ENCODE results near the gene TCEANC. TPM values are rescaled to one million over a fixed set of nuclear protein-coding genes. Genes with fewer than 3 reads are reported as not detected.

Gene TCEANC
- total RNA-seq, 2 donors from 2014 or later, result 1.8 to 3.6 TPM

DNA sequence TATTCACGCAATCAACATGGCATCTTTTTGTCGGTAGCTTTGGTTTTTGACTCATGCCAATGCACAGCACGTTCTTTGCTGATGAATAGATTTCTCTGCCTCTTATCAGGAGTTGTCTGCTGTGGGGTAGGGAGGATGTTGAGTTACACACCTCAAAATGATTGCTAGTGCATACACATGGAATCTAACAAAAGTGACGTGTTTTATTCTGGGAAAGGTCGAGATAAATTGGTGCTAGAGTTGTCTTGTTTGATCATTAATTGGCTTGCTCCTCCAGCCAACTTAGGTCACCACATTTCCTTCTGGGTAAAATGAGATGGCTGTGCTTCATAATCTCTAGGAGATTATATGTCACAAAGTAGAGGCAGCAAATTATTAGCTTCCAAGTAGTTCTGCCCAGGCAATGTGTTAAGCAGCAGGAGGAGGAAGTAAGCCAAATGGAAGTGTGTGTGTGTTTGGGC is 39.9 kb downstream of the TCEANC start:
- Mint-ChIP-seq H3K27me3 (ENCODE audit: insufficient read depth) (peaks cover 7% of the 10 kb centered on the region), H3K9me3 (peaks cover 67% of the 10 kb centered on the region), H3K27ac (no peak overlapping the region), H3K4me3 (no peak overlapping the region), H3K4me1 (peaks cover 19% of the 10 kb centered on the region), H3K36me3 (ENCODE audit: low read depth) (no peaks in the 10 kb centered on the region)
- Histone ChIP-seq H3K4me3 (ENCODE audit: low read length) (no peak overlapping the region), H3K4me1 (ENCODE audit: control insufficient read depth, insufficient read depth, low read length) (no peaks in the 10 kb centered on the region), H3K9me3 (ENCODE audit: control insufficient read depth, low read length) (no peaks in the 10 kb centered on the region), H3K27ac (ENCODE audit: low read depth, low read length) (no peak overlapping the region), H3K36me3 (ENCODE audit: control insufficient read depth, insufficient read depth, low read length) (peaks cover 4% of the 10 kb centered on the region), H3K27me3 (ENCODE audit: control insufficient read depth, insufficient read depth, low read length, poor library complexity, severe bottlenecking) (peaks cover 7% of the 10 kb centered on the region), H3K9ac (ENCODE audit: extremely low read depth, low read length, poor library complexity, severe bottlenecking) (no peak overlapping the region)
- 87 to 94% methylated on average over 3 to 5 of the region's 5 CpGs for WGBS, 2 experiments (ENCODE audit: insufficient coverage in 1 of 2, insufficient read length in 1 of 2)
- no peak for DNase-seq
- TF ChIP-seq, protein P1, sequence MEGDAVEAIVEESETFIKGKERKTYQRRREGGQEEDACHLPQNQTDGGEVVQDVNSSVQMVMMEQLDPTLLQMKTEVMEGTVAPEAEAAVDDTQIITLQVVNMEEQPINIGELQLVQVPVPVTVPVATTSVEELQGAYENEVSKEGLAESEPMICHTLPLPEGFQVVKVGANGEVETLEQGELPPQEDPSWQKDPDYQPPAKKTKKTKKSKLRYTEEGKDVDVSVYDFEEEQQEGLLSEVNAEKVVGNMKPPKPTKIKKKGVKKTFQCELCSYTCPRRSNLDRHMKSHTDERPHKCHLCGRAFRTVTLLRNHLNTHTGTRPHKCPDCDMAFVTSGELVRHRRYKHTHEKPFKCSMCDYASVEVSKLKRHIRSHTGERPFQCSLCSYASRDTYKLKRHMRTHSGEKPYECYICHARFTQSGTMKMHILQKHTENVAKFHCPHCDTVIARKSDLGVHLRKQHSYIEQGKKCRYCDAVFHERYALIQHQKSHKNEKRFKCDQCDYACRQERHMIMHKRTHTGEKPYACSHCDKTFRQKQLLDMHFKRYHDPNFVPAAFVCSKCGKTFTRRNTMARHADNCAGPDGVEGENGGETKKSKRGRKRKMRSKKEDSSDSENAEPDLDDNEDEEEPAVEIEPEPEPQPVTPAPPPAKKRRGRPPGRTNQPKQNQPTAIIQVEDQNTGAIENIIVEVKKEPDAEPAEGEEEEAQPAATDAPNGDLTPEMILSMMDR (conservative IDR thresholded peaks at IDR 0.05), result no peak

DNA sequence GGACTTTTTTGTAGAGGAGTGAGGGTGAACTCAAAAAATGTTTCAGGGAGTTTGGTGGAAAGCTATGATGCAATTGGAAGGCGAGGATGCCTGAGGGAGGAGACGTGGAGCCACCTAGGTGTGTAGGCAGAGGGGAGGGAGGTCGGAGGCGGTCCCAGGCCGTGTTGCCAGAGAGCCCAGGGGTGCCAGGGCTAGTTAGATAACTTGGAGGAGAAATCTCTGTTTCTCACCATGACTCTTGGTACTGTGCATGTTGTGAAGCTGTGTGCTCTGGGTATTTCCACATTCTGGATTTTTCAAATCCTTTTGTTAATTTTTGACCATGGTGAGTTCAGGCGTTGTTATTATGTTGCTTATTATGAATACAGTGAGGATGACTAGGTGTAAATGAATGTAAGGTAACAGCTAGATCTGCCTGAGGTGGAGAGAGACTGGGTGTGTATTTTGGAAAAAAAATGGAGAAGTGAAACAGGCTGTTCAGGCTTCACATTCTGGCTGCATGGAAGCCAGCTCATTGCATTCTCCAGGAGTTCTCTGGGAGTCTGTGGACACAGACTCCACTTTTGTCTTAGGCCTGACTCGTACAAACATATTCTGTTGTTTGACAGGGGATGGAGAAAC is 40.5 kb downstream of the TCEANC start:
- Histone ChIP-seq H3K4me1 (ENCODE audit: control insufficient read depth, insufficient read depth, low read length) (no peaks in the 10 kb centered on the region), H3K9ac (ENCODE audit: extremely low read depth, low read length, poor library complexity, severe bottlenecking) (no peak overlapping the region), H3K36me3 (ENCODE audit: control insufficient read depth, insufficient read depth, low read length) (peaks cover 4% of the 10 kb centered on the region), H3K9me3 (ENCODE audit: control insufficient read depth, low read length) (no peaks in the 10 kb centered on the region), H3K27me3 (ENCODE audit: control insufficient read depth, insufficient read depth, low read length, poor library complexity, severe bottlenecking) (peaks cover under 1% of the 10 kb centered on the region), H3K4me3 (ENCODE audit: low read length) (peak overlapping the region; percentile 40), H3K27ac (ENCODE audit: low read depth, low read length) (peak overlapping the region; percentile 24)
- H3K27ac Mint-ChIP-seq, result no peak overlapping the region
- peaks cover 67% of the 10 kb centered on the region for H3K9me3 Mint-ChIP-seq
- peaks cover under 1% of the 10 kb centered on the region for H3K27me3 Mint-ChIP-seq (ENCODE audit: insufficient read depth)
- DNase-seq, result peak; percentile 54
- 65% methylated on average over 6 of the region's 7 CpGs; no CpG with 5 or more reads in 1 of the 2 experiments for WGBS, 2 experiments (ENCODE audit: insufficient coverage in 1 of 2, insufficient read length in 1 of 2)
- H3K36me3 Mint-ChIP-seq (ENCODE audit: low read depth), result no peaks in the 10 kb centered on the region
- TF ChIP-seq, protein P1 (conservative IDR thresholded peaks at IDR 0.05), result no peak
- no peak overlapping the region for H3K4me3 Mint-ChIP-seq
- peaks cover 19% of the 10 kb centered on the region for H3K4me1 Mint-ChIP-seq

DNA sequence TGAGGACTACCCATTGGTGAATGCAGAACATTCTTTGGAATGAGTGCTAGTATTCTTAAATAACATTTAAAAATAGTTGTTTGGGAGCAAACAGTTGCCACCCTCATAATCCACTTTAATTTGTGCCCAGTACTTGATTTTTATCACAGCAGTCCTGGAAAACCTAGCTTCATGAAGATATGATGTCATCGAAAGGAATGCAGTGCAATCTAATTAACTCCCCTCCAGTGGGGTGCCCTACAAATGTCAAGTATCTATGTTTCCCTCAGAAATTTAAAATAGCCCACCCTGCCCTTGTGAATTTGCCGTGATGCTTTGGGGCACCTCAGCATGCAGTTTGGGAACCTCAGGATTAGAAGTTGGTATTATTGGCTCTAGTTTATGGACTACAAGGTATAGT is 41.4 kb downstream of the TCEANC start:
- Histone ChIP-seq H3K9me3 (ENCODE audit: control insufficient read depth, low read length) (no peaks in the 10 kb centered on the region), H3K4me3 (ENCODE audit: low read length) (peak overlapping the region; percentile 40), H3K36me3 (ENCODE audit: control insufficient read depth, insufficient read depth, low read length) (peaks cover 4% of the 10 kb centered on the region), H3K27ac (ENCODE audit: low read depth, low read length) (no peak overlapping the region), H3K4me1 (ENCODE audit: control insufficient read depth, insufficient read depth, low read length) (no peaks in the 10 kb centered on the region), H3K27me3 (ENCODE audit: control insufficient read depth, insufficient read depth, low read length, poor library complexity, severe bottlenecking) (no peaks in the 10 kb centered on the region), H3K9ac (ENCODE audit: extremely low read depth, low read length, poor library complexity, severe bottlenecking) (no peak overlapping the region)
- Mint-ChIP-seq H3K27me3 (ENCODE audit: insufficient read depth) (no peaks in the 10 kb centered on the region), H3K36me3 (ENCODE audit: low read depth) (no peaks in the 10 kb centered on the region), H3K4me3 (no peak overlapping the region), H3K4me1 (peaks cover 19% of the 10 kb centered on the region), H3K9me3 (peaks cover 62% of the 10 kb centered on the region), H3K27ac (no peak overlapping the region)
- WGBS, 2 experiments (ENCODE audit: insufficient coverage in 1 of 2, insufficient read length in 1 of 2), result 73 to 100% methylated on average over 1 of the region's 2 CpGs
- DNase-seq, result no peak
- TF ChIP-seq, protein P1 (conservative IDR thresholded peaks at IDR 0.05), result no peak

All from endodermal cell (in vitro differentiated cells).